HG03045 (cell line): ENCODE results near the gene MMP20.

ENCODE experiments used
- ATAC-seq: cut with Tn5 transposase; IDR thresholded peaks from one replicate; pipeline ENCODE4 v1.9.1; 2021; ENCODE audit warnings: mild to moderate bottlenecking, moderate library complexity; ENCODE audit not compliant: unreplicated experiment

Gene MMP20

DNA sequence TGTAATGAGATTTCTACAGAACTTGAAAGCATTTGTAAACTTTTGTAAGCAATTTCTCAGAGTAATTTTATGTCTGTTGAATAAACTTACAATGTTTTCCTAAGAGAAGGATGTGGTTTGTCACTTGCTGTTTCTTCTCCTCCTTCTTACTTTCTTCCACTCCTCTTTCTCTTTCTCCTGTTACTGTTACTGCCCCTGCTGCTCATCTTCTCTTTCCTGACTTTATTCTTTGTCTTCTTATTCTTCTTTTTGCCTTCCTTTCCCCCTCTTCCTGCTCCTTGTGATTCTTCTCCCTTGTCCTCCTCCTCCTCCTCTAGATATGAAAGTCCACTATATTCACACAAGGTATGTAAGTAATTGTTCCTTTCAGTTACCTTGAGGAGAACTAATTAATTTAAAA is 63.5 kb downstream of the MMP20 start:
- no peak for ATAC-seq

- ATAC-seq: peak; percentile 77
Measured at GRCh38 chr11:102560555-102561011, 64.5 kb downstream of the MMP20 start.

DNA sequence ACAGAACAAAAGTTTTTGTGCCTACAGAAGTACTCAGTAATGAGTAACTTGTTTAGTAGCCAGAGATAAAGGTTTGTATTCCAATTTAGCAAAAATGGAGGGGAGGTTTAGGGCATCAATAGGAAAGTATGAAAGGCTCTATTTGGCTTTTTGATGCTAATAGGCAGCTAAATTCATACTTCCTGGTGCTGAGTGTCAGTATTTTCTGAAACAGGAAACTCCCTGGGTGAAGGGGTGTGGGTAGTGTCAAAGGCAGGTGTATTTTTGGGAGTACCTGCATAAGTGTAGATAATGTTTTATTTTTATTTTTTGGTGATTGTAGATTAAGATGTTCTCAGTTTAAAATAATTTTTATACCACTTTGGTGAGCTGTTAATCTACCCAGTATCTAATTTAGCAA is 65.3 kb downstream of the MMP20 start:
- no peak for ATAC-seq

GRCh38 chr11:102555091-102555490 is 70.0 kb downstream of the MMP20 start:
- no peak for ATAC-seq

GRCh38 chr11:102553835-102554282 is 71.3 kb downstream of the MMP20 start:
- ATAC-seq: peak; percentile 77

DNA sequence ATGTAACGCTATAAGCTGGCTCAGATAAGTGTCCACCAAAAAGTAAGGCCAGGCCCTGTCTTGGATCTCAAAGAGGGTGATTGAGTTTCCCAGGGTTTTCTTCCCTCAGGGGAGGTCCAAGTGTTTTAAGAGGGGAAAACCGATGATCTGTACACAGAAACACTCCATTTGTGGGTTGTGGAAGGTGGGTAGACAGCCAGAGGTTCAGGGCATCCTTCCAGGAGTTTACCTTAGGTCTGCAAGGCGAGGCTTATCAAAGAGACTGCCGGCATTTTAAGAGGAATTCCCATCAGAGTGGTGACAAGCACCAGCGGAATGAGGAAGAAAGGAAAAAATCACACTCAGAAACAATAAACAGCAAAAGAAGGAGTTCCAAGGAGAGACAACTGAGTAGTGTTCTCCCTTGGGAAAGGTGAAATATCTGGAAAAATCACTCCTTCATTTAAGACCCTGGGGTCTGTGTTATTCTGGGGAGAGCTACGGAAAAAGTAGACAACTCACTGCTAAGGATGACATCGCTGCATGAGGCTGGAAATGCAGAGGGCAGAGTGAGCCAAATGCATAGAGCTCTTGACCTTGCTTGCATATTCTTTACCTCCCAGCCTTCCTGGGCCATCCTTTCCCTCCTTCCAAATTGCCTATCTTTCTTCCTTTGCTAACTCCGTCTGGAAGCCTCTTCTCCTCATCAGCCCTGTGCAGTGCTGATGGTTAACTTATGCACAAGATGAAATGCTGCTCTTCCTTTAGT is 72.5 kb downstream of the MMP20 start:
- ATAC-seq: no peak

GRCh38 chr11:102552020-102552419 is 73.1 kb downstream of the MMP20 start:
- ATAC-seq: no peak

DNA sequence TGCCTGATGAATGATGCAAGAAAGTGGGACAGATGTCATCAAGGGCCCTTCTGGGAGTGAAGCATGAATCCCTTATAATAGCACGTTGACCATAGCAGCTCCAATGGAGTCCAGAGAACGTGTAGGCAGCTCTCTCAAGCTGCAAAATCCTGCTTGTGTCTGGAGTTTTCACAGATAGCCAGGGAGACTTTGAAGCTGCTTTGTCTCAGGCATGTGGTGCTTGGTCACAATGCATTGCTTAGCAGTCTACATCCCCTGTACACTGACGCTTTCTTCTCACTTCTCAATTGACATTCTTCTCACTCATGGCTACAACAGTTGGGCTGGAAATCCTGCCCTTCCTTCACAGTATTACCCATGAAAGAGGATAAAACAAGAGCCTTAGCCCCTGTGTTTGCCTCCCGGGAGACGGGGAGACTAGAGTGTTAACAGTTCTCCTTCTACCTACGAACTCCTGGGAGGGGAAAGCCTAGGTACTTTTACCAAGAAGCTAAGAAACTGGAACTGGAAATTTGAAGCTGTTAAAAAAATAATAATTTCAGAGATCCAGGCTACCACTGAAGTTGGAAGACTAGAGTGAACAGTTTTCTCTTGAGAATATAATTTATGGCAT is 73.9 kb downstream of the MMP20 start:
- no peak for ATAC-seq

- ATAC-seq: peak; percentile 67
Measured at GRCh38 chr11:102546923-102547471, 78.1 kb downstream of the MMP20 start.

DNA sequence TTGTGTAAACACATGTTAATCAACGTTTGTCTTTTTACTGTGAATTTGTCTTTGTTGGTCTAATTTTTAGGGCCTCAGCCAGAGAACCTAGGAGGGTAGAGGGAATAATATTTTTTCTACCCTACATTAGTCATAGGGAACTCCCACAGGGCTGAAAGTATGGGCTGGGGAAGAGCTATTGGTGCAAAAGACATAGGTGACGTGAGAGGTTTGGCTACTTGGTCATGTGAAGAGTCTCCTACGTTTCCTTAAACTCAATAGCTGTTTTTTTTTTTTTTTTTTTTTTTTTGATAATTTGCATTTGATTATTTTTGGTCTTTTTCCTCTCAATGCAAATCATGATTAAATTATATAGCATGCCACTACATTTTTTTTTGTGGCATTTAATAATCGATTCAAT is 78.7 kb downstream of the MMP20 start:
- ATAC-seq: peak; percentile 68

DNA sequence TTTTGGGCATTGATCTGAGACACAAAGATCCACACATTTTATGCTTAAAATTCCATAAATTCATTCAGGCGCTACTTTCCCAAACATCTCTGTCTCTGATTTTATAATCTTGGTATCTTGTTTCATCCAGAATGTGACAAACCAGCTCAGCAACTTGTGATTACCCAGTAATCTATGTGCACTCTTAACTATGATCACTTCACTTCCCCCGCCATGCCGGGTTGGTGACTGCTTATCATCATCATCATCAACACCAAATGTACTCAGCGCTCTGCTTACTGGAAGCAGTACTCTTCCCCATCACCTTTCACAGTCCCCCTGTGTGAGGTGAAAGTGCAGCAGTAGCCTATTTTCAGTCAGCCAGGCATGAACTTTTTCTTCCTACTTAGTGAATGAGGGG is 79.4 kb downstream of the MMP20 start:
- no peak for ATAC-seq

- ATAC-seq: no peak
Measured at GRCh38 chr11:102544594-102544993, 80.5 kb downstream of the MMP20 start.

GRCh38 chr11:102539567-102539966 is 85.6 kb downstream of the MMP20 start:
- no peak for ATAC-seq

- no peak for ATAC-seq
Measured at GRCh38 chr11:102538932-102539331, 86.2 kb downstream of the MMP20 start.

GRCh38 chr11:102534261-102534872 is 90.8 kb downstream of the MMP20 start:
- no peak for ATAC-seq

DNA sequence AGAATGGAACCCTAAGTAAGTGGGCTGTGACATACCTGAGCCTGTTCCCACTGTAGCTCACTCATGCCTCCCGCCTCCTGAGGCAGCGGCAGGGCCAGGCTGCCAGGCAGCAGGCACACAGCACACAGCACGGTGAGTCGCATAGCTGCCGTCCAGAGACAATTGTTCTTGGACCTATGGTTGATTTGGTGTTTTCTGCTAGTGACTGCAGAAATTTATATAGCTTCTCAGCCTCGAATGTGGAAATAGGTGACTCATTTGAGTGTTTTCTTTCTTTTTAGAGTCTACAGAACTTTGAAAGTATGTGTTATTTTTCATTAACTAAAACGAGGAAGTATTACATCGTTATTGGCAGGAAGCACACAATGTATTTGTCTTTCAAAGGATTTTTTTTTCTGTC is 94.6 kb downstream of the MMP20 start, which contains the start of gene MMP7:
TSS of gene MMP7 (minus strand) at position 190 of the 400 bp plus-strand sequence. CDS start at position 143, 47 bp downstream.
- no peak for ATAC-seq

DNA sequence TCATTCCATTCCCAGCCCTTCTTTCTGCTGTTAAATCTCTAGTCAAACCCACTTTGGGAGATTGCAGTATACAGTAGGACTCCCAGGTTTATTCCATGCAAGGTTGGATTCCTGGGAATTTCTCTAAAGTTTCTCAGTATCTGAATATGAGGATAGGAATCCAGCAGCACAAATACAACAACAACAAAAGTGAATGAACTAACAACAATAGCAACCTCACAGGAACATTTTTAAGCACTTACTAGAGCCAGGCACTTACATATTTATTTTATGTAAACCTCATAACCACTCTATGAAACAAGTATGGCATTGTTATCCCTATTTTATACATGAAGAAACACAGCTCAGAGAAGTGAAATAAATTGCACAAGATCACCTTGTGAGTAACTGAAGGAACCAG is 96.5 kb downstream of the MMP20 start:
- ATAC-seq: no peak

- ATAC-seq: no peak
Measured at GRCh38 chr11:102527684-102528083, 97.4 kb downstream of the MMP20 start.

DNA sequence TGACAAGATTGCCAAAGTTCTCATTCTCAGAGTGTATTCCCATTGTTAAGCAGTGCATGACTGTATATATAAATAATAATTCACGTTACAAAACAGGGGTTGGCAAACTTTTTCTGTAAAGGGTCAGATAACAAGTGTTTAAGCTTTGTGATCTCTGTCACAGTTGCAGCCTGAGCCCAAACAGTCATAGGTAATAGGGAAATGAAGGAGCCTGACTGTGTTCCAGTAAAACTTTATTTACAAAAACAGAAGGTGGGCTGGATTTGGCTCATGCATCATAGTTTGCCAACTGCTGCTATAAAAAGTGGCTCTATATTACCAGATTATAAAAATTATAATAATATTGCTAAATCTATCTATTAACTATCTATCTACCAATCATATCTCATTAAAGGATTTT is 98.1 kb downstream of the MMP20 start:
- ATAC-seq: no peak
